DMS79 treated with DMSO at 0.1 percent for 48 hours (cell line): ENCODE data around the gene DACT3.
"Not testable (repeated sequence)": the region's sequence is repeated elsewhere in the genome, so short reads cannot be mapped to it uniquely, and the experiment has no call there.

Experiments used
- DNase-seq: peaks from one replicate; lab custom pipeline; 2025; lab: John Stamatoyannopoulos, UW

Gene DACT3

DNA sequence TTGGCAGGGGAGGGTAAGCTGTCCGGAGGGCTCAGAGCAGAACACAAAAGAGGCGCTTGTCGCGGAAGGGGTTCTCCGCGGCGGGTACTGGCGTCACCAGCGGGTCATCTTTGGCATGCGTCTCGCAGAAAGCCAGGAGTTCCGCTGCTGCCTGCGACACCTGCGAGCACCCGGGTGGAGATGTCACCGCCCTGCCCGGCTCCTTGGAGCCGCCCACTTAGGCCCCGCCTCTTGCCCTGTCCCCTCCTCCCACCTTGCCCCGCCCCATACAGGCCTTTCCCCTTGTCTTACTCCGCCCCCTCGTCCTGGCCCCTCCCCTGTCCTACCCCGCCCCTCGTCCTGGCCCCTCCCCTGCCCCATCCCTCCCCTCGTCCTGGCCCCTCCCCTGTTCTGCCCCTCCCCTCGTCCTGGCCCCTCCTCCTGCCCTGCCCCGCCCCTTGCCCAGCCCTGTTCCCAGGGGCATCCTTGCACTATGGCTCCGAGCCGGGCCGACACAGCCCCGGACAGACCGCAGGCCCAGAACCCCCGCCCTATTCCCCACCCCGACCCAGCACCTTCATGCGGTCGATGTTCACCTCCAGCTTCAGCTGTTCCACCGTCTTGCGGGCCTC lies 26.8 kb downstream of the DACT3 start:
- DNase-seq = peak; percentile 71

DNA sequence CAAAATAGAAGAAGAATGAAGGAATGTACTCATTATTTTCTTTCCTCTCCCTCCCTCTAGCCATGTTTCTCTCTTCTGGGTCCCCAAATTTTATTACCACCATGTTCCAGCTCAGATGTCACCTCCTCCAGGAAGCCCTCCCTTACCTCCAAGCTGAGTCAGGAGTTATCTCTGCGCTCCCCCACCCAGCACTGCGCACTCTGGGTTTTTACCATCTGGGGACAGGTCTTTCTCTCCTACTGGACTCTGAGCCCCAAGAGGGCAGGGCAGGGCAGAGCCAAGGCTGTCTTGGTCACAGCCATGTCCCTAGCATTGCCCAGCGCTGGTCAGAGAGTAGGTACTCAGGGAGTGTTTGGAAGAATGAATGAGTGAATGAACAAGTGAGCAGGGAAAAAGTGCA lies 27.9 kb downstream of the DACT3 start:
- no peak for DNase-seq

DNA sequence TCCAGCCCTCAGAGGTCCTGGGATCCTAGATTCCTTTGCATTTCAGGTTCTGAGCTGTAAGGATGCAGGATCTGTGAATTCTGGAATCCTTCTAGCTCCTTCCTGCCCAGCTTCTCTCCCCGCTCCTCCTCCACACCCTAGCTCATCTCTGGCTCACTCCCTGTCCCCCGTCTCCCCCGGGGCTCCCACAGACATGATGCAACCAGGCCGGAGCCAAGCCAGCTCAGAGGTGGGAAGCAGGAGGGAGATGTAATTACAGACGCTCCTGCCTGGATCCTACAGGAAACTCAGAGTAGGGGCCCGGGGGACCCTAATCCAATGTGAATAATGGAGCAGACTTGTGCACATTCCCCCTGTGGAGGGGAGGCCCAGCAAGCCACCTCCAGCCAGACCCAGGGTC lies 29.5 kb downstream of the DACT3 start:
- no peak for DNase-seq

DNA sequence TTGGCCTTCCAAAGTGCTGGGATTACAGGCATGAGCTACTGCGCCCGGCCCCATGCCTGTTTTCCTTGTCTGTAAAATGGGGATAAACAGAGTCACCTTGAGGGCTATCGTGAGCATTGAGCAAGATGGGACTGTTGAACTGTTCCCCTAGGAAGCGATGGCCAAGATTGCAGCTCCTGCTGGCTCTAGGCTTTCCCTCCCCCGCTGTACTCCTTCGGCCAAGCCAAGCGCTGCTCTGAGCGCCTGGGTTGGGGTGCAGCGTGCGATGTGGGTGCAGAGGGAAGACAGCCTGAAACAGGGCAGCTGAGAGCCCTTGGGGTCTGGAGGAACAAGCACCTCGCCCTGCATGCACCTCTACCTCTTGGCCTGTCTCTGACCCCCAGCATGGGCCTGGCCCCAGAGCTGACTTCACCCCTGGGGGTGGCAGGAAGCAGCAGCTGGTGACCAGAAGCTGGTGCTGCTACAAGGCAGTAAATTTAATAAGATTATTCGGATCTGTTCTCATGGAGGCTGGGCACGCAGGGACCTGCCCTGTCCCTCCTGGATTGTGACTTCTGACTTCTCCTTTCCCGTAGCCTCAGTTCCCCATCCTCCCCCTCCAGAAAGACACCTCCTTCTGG lies 30.3 kb downstream of the DACT3 start:
- DNase-seq = no peak

DNA sequence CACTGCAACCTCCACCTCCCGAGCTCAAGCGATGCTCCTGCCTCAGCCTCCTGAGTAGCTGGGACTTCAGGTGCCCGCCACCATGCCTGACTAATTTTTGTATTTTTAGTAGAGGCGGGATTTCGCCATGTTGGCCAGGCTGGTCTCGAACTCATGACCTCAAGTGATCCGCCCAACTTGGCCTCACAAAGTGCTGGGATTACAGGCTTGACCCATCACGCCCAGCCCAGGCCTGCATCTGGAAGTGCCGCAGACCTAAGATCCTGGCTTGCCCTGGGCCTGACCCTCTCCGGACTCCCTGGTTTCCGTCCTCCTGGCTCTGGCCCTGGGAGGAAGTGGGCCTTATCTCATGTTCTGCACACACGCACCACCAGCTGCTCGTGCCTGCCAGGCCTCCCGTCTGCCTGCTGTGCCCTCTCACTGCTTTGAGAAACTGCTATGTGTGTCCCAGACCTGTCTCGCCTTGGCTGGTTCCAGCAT lies 31.4 kb downstream of the DACT3 start:
- no peak for DNase-seq

DNA sequence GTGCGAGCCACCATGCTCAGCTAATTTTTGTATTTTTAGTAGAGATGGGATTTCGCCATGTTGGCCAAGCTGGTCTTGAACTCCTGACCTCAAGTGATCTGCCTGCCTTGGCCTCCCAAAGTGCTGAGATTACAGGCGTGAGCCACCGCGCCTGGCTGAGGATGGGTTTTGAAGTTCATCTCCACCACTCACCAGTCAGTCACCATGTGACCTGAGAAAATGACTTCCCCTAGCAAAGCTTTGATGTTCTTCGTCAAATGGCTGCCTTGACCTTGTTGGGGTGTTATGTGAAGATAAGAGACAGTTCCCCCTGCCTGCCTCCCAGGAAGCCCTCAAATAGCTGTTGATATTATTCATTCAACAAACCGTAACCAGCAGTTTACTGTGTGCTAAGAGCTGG lies 32.0 kb downstream of the DACT3 start:
- not testable (repeated sequence) for DNase-seq

DNA sequence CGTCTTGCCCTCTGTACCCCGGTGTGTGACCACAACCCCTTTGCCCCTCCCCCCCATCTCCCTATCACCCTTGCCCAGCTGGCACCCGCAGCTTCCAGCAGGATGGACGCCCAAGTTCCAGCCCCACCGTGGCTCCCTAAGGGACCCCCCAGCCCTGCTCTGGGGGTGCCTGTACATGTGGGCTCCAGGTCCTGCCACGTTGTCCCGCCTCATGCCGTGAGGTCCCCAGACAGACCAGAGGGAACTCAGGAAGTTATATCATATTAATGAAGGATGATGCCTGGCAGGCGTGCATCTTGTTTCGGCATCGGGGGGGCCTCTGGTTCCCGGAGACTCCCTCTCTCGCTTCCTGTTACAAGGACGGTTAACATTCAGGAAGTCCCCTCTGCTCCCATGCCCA lies 34.5 kb downstream of the DACT3 start:
- DNase-seq = no peak

DNA sequence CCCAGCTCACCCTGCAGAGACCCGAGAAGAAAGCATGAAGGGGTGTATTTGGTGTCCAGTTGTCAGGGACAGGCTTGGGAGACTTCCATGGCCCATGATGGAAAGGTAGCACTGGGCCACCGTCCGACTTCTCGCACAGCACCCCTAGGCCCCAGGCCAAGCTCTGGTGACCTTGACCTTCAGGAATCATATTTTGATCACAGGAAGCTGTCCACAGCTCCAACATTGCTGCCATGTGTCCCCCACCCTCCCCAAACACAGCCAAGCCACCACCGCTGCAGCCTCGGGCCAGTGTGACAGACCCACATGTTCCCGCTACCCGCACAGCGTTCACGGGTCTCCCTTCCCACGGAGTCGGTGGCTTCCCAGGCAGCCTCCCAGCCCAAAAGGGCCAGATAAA lies 35.3 kb downstream of the DACT3 start:
- no peak for DNase-seq

DNA sequence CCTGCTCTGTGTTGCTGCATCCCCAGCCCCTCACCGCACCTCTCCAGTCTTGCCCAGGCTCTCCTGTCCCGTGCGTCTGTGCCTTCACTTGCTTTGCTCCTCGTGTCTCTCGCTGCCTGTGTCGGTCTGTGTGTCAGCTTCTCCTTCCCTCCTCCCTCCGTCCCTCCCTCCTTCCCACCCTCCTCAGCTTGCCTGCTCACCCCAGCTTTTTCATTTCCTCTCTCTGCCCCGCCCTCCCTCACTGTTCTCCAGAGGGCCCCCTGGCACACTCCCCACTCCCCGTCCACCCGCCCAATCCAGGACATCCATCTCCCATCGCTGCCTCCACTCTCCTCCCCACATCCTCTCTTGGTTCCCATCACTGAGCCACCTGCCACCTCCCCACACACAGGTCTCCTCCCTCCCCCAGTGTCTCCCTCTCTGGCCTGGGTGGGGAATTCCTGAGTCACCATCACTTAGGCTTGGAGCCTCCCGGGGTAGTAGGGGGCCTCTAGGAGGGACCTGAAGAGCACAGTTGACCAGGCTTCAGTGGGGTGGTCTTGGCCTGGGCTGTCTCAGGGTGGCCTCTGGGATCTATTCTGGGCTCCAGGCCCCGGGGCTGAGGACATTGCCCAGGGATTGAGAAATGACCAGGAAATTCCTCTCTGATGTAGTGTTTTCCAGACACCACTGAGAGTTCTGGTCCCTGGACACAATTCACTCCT lies 35.9 kb downstream of the DACT3 start, which contains the start of gene PTGIR:
PTGIR (minus strand) TSS at position 132 of the 704 bp plus-strand sequence. CDS start 864 bp downstream, outside the sequence.
- DNase-seq = no peak

DNA sequence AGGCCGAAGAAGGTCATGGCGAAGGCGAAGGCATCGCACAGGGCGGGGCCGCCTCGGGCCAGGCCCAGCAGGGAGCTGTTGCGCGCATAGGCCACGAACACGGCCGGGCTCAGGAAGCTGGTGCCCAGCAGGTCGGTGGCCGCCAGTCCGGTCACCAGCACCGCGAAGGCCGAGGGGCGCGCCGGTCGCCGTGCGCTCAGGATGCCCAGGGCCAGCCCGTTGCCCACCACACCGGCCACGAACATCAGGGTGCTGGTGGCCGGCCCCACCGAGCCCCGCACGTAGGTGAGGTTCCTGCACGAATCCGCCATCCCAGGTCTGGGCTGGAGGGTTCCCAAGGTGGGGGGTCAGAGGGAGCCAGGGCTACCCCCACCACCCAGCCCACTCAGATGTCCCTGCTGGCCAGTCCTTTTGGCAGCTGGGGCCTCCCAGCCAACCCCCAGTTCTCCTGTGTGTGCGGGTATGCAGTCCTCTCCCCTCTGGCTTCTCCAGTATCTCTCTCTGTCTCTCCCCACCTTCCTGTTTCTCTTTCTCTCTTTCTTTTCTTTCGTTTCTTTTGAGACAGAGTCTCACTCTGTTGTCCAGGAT lies 37.0 kb downstream of the DACT3 start:
- DNase-seq = no peak

DNA sequence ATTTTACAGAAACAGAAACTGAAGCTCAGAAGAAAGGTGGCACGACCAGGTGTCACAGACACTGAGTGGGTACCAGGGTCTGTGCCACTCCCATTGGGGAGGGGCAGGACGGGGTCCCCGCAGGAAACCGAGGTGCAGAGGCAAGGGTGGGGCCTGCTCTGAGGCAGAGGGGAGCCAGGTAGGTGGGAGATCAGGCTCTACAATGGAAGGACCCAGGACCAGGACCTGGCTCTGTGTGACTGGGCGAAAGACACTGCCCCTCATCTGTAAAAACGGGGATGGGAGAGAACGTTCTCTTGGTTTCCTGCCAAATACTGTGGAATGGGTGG lies 38.9 kb downstream of the DACT3 start:
- no peak for DNase-seq

DNA sequence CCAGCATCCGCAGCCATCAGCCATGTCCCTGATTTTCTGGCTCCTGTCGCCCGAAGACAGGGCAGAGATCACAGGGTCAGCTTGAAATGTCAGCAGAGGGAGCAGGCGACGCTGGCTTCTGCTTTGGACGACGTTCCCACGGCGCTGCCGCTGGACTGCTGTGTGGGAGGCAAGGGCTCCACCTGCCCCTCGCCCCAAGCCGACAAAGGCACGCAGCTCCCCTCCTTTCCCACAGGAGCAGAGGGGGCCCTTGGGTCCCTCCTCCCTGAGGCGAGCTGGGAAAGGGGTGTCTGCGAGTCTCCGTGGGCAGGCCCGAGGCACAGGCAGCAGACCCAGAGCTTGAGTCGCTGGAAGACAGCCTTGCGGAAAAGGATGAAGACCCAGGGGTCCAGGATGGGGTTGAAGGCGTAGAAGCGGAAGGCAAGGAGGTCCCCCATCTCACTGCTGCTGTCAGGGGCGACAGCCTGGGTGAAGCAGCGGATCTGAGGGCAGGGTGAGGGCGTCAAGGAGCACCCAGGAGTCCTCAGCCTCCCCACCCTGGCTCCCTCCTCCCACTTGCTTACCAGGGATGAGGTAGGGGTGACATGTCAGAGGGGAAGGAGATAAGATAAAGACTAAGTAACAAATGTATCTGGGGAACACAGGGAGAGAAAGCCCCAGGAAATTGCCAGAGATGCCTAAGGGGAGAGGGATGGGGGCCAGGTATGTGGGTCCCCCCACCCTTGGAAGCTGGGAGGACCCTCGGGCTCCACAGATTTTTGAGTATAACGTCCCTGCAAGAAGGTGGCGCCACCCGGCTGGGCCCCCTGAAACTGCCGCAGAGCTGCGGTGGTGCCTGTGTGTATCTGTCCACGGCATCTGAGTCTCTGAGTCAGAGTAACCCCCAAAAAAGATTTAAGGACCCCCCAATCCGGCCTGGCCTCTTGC lies 39.5 kb downstream of the DACT3 start:
- no peak for DNase-seq

DNA sequence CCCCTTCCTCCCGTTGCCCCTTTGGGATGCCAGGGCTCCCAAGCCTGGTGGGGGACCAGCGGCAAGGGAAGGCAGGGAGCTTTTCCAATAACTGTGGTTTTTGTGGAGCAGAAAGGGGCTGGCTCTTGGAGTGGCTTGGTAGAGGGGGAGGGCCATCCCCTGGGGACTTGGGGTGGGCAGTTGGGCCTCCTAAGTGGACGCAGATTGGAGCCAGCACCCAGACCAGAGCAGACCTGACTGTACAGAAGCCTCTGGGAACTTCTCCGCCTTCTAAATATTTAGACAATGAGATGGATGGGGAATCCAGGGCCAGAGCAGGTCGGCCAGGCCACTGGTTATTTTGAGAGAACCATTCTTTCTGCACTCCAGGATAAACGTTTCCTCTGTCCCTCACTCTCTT lies 40.3 kb downstream of the DACT3 start:
- no peak for DNase-seq

DNA sequence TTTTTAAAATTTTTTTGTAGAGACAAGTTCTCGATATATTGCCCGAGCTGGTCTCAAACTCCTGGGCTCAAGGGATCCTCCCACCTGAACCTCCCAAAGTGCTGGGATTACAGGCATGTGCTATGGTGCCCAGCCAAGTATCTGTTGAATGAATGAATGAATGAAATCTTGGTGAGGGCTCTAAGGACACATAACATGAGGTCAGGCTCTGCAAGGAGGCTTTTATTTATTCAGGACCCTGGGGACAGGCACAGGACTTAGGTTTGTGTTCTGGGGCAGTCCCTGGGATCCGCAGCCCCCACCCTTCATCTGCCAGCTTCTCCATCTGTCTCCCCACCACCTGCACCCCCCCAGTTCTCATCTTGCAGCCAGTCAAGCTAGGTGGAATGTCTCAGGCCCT lies 40.7 kb downstream of the DACT3 start:
- DNase-seq = no peak

DNA sequence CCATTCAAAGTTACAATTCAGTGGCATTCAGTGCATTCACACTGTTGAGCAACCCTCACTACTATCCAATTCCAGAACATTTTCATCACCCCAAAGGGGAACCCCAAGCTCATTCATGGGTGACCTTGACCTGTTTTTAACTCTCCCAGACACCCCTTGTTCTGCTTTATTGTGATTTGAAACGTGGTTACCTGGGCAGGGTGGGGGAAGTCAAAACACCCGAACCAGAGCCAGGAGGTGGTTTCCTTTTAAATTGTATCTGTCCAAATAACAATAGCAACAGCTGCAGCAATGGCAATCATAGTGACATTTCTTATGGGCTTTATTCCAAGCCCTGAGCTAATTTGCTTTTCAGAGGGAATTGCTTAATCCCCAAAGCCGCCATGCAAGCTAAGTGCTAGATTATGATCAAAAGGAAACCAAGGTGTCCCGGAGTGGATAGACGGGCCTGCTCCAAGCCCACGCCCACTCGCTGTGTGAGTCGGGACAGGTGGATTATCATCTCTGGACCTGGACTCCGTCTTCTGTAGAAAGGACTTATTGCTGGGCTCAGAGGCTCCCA lies 42.2 kb downstream of the DACT3 start:
- no peak for DNase-seq

DNA sequence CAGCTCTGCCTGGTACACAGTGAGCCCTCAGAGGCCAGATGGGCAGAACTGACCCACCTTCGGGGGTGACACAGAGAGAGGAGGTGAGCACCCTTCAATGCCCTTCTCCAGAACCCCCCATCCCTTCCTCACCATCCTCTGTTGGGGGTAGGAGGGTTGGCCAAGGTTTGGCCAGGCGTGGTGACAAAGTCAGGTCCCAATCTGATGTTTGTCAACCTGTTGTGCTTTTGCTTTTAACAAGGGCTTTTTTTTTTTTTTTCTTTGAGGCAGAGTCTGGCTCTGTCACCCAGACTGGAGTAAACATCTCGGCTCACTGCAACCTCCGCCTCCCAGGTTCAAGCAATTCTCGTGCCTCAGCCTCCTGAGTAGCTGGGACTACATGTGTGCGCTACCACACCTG lies 43.4 kb downstream of the DACT3 start:
- DNase-seq = no peak

DNA sequence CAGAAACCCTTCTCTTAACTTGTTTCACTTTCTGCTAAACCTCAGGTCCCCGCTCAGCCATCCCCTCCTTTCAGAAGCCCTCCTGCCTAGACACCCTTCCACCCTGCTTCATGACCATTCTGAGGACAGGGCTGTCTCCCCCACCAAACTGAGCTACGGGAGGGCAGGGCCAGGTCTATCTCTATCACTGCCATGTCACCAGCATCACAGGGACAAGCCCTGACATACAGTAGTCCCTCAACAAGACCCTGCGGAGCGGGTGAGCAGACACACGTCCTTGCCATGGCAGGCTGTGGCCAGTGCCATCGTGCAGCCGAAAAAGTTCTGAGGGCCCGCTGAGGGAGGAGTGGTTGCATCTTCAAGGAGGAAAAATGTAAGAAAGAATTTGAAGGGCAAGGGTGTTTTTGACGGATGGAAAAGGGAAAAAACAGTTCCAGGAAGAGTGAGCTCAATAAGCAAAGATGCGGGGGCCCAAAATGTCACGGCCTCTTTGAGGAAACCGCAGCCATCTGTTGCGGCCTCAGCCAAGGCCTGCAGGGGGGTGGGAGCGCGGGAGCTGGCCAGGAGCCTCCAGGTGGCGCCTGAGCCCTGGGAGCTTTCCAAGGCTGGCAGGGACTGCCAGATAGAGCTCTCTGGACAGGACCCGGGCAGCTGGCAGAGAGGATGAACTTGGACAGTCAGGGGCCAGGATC lies 44.2 kb downstream of the DACT3 start:
- DNase-seq = peak; percentile 48

DNA sequence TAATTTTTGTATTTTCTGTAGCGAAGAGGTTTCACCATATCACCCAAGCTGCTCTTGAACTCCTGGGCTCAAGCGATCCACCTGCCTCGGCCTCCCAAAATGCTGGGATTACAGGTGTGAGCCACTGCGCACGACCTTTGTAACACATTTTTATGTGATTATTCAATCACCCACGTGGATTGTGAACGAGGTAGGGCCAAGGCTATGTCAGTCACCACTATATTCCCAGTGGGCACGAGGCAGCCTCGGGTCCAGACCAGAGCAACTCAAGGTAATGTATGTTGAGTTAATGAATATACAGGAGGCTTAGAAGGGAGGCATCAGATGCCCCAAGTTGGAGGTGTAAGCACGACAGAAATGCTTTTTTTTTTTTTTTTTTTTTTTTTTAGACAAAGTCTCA lies 45.0 kb downstream of the DACT3 start:
- no peak for DNase-seq

DNA sequence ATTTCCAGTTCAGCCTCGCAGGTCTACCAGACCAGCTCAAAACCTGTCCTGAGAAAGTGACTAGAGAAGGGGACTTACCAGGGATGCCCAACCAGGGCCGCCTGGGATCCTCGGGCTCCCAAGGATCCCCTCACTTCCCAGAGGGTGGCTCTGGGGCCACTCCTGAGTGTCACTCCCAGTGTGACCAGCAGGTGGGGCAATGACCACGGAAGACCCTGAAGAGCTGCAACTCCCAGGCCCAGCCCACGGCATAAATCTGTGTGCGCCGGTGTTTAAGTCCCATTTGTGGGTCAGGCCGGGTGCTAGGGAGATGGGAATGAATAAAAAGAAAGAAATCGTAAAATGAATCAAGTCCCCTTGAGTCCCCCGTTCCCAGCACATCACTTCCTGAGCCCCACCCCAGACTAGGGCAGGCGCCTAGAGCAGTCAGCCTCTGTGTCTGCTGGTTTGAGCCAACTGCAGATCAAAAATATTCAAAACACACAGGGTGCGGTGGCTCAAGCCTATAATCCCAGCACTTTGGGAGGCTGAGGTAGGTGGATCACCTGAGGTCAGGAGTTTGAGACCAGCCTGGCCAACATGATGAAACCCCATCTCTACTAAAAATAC lies 46.8 kb downstream of the DACT3 start:
- DNase-seq = peak; percentile 48

DNA sequence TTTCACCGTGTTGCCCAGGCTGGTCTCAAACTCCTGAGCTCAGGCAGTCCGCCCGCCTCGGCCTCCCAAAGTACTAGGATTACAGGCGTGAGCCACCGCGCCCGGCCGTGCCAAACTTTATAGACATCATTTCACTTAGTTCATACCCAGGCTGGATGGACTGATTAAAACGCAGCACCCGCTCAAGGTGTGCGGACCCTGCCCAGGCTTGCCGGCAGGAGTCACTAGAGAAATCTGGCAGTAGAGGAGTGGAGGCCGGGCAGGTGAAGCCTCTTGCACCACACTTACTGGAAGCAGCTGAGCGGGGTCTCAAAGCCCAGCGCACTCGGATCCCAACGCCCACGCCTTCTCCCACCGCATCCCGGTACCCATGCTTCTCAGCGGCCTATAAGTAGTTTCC lies 47.5 kb downstream of the DACT3 start:
- no peak for DNase-seq

DNA sequence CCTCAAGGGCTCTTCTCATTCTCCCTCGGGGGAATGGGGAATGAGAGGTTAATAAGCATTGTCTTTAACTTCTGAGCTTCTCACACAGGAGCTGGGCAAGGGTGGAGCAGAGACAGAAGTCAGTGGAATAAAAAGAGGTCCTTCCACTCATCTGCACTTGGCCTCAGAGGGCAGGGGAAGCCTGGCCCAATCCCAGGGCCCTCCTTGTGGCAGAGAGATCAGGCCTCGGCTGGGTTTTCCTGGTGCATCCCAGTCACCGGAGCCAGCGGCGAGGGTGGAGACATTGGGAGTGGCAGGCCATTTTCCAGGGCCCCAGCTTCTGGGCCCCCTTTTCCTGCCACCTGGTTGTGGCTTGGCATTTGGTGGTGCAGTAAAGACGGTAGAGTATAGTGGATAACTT lies 49.2 kb downstream of the DACT3 start:
- no peak for DNase-seq
